Cerebellar cortex (tissue), 1 donor: ENCODE results near the gene IL18RAP.

ENCODE experiments used
- DNase-seq: peaks from one replicate; pipeline ENCODE4 v3.0.0-alpha.2; 2015; ENCODE audit warnings: low spot score

Gene IL18RAP, protein sequence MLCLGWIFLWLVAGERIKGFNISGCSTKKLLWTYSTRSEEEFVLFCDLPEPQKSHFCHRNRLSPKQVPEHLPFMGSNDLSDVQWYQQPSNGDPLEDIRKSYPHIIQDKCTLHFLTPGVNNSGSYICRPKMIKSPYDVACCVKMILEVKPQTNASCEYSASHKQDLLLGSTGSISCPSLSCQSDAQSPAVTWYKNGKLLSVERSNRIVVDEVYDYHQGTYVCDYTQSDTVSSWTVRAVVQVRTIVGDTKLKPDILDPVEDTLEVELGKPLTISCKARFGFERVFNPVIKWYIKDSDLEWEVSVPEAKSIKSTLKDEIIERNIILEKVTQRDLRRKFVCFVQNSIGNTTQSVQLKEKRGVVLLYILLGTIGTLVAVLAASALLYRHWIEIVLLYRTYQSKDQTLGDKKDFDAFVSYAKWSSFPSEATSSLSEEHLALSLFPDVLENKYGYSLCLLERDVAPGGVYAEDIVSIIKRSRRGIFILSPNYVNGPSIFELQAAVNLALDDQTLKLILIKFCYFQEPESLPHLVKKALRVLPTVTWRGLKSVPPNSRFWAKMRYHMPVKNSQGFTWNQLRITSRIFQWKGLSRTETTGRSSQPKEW

DNA sequence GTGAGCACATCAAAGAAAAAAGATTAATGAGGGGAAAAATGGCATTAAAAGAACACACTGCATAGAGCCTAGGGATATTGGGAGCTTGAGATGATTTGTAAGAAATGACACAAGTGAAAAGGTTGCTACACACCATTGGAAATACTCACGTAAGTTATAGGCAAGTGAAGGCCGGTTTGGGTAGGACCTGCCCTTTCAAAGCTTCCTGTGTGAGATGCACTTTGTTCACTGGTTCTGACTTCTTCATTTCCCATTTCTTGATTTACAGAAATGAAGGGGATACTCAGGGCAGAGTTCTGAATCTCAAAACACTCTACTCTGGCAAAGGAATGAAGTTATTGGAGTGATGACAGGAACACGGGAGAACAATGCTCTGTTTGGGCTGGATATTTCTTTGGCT lies at the start of gene IL18RAP:
Gene IL18RAP, plus strand, starts transcription at position 251 of the 400 bp plus-strand sequence. Its CDS starts 118 bp downstream, at position 369.
- DNase-seq: no peak

DNA sequence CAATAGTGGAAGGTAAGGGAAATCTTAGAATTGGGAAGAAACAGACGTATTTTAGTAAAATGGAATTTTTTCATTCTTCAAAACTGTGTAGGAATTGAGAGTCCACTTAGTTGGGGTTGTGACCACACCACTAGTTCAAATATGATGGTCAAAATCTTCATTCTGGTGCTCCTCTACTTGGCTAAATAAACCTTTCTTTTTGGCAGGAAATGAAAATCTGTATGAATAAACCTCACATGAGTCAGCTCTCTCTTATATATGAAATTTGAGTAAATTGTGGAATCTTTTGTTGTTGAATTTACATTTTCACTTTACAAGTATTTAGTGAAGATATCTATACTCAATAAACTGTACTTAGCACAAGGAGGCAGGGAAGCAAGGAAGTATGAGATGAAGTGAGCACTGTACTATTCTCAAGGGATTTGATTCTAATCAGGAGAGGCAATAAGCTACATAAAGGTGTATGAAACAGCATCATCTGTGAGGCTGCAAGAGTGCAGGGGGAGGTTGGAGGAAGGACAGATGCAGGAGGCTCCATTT lies 46.8 kb upstream of the IL18RAP start:
- no peak for DNase-seq

DNA sequence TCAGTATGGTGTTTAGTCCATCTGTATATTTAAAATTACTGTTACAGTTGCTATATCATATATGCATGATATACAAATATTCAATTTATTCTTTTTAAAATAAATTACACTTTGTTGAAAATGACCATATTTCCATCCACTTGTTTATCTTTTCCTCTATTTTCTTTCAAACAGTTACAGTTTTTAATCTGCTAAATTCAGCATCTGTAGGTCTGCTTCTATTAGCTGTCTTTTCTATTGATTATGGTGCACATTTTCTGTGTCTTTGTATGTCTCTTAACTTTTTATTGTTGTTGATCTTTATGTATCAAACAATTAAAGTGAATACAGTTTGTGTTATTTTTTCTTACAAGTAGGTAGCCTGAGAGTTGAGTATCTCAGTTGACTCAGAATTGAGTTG lies 39.2 kb upstream of the IL18RAP start:
- DNase-seq: no peak

DNA sequence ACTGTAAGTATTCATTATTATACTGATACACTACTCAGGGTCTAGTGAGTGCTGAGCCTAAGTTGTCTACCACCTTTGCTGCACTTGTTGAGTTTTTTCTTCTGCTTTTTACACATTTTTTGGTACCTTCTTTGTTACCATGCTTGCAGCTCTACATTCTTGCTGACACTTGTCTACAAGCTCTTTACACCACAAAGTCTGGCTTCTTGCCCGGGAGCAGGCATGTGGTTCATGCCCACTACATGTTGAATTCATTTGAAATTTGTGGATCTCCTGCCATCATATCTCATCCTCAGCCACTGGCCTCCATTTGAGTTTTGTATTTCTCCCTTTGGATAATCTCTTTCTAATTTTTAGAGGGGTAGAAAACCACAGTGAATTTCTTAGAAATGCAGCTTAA lies 37.4 kb upstream of the IL18RAP start:
- no peak for DNase-seq

DNA sequence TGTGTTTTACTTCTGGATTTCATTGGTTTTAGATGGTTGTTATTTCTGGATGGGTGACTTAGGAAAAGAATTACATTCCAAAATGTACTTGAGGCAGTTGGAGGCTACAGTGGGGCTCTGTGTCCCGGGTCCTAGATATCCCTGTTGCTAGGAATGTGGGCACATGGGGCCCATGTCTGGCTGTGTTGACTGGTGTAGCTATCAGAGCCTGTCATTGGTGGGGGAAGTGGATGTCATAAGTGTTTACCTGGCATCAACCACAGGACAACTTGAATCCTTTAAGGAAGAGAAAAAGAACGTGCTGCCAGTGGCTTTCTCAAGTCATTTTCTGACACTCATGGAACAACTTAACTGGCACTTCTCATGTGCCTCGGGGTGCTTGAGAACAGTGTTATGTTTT lies 37.0 kb upstream of the IL18RAP start:
- no peak for DNase-seq

DNA sequence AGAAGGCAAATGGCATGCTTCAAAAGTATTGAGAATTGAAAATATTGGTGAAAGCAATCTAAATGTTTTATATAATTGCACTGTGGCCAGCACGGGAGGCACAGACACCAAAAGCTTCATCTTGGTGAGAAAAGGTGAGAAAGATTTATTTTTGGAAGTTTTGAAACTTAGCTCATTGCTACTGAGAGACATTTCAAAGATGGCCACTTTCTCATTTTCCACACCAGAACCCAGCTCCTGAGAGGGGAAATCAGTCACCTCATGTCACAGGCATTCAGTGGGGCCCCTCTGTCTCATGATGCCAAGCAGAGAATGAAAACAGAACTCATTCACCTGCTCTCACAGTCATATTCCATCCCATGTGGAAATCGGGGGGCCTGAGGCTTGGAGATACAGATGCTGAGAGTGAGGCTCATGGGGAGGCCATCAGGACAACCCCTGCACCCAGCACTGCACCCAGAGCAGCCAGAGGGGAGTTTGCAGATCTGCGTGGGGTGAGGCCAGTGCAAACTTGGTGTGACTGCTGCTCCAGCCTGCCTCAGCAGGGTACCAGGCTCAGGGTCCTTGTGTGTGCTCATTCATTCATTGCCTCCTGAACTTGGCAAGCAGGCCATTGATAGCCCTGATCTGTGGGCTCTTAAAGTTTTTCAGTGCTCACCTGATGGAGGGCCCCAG lies 36.0 kb upstream of the IL18RAP start:
- DNase-seq: no peak

DNA sequence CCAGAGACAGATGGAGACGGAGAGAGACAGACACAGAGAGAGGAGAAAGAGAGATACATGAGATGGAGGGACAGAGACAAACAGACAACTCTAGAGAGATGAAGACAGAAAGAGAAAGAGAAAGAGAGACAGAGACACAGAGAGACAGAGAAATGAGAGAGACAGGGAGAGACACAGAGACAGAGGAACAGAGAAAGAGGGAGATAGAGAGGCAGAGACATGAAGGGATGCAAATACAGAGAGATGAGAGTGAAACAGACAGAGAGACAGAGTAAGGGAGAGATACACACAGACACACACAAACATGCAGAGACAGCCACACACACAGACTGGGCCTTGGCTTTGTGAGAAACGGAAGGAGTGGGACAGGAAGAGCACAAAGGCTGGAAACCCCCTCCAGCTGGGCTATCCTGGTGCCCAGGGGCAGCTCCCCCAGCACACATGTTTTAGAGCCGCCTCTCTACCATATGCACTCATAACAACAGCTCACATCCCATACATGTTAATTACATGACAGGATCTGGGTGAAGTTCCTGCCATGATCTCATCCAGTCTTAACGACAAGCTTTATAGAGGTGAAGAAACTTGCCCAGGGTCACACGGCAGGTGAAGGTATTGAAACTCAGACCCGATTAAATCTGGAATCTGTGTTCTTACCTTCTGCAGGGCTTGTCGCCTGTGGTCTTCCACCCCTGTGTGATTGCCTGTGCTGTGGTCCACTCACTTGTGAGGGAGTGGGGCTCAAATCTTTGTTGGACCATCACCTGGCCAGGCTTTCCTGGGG lies 35.0 kb upstream of the IL18RAP start:
- no peak for DNase-seq

DNA sequence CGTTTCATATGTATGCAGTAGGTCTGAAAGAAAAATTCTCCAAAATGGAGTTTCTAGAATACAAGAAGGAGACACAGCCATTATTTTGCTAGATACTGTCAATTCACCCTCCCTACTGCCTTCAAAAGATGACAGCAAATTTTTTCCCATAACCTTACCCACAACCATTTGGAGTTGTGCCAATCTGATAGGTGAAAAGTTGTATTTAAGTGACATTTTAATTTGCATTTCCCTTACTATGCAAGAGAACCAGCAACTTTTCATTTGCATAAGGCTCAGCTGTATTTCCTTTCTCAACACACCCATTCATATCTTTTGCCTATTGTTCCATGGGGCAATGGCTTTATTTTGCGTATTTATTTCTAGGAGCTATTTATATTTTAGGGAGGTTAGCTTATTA lies 31.4 kb upstream of the IL18RAP start:
- DNase-seq: no peak

DNA sequence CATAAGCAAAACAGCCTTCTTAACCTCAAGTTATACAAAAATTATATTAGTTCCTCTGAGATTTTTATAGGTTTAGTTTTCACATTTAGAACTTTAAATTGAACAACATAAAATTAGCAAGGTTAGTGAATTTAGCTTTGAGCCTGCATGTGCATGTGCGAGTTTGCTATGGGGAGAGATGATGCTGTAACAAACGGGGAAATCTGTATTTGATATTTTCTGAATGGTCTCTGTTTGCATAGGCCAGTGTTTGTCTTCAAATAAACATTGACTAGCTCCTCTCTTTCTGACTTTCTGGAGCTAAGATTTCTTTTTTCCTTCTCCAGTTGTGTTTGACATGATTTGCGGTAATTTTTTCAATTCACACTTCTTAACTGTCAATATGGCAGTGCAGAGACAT lies 30.9 kb upstream of the IL18RAP start:
- no peak for DNase-seq

DNA sequence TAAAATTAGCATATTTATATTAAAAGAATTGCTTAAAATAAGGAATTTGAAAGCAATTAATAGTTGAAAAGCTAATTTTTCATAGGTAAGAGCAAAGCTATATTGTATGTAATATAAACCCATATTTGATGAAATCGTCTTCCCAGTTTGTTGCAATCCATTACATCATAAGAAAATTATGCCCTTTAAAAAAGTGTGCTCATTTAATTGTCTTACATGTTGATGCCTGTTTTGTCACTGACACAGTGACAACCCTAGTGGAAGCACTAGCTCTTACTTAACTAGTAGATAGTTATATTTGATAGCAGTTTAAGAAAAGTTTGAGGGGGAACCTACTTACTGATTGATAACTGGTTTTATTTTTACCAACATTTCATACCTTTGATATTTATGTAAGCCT lies 30.0 kb upstream of the IL18RAP start:
- no peak for DNase-seq

DNA sequence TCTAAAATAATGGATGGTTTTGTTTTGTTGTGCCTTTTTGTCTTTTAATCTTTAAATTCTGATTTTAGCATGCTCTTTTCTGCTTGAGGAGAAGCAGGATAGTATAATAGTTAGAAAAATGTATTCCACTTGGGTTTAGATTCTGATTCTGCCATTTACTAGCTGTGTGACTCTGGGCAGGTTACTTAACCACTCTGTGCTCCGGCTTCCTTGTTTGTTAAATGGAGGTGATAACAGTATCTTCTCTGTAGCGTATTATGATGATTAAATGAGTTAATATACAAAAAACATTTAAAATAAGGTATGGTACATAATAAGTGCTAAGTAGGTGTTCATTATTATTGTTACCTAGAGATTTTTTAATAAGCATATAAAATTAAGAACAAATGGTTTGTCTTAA lies 26.9 kb upstream of the IL18RAP start:
- DNase-seq: no peak

DNA sequence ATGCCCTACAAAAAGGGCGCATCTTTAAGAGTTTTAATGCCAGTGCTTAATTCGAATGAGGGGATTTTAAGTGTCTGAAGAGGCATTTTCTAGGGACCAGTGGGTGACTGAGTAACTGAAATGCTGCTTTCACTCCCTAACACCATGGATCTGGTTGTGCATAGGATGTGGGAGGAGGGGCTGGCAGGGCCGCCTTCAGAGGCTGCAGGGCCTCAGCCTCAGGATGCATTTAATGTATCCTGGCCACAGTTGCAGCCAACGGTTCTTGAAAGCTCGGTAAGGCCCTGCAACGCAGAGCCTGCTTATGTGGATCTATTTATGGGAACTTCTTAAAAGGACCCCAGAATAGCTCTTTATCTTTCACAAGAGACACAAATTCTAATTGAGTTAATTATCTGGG lies 25.8 kb upstream of the IL18RAP start:
- DNase-seq: no peak

DNA sequence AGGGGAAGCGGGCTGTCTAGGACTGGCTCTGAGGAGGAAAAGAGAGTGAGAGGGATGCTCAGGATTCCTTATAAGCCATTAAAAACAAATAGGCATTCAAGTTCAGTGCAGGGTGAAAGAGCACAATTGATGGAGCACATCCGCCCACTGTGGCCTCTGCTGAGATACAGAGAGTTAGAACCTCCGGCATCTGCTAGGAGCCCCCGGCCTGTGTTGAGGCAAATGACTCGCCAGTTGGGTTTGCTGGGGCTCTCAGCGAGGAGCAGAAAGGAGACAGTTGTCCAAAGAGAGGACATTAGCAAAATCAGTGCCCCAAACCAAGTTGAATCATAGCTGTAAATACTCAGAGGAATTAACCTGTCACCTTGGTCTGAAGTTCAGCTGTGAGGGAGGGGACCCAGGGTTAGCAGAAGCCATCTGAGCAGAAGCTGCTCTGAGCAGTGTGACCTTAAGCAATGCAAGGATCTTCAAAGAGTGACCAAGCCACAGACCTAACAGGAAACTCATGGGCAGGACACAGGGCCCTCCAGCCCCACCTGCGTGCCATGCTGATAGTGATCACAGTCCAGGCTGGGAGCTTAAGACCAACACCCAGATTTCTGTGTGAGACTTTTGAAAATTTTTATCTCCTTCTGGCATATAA lies 23.3 kb upstream of the IL18RAP start:
- DNase-seq: no peak

DNA sequence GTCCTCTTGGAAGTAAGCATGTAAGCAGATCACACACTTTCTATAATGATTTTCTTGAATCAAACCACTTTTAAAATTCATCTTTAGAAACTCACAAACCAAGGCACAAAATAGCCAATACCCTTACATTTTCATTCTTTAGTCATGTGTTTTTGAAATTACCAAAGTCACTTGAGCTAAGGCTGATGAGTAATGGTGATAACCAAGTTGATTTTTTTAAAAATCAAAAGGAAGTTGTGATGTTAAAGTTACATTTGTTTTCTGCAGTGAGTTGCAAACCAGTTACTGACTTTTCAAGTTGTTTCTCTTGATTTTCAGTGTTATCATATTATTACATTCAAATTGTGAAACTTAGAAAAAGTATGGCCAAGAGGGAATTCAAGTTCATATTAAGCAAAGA lies 21.5 kb upstream of the IL18RAP start:
- DNase-seq: no peak

DNA sequence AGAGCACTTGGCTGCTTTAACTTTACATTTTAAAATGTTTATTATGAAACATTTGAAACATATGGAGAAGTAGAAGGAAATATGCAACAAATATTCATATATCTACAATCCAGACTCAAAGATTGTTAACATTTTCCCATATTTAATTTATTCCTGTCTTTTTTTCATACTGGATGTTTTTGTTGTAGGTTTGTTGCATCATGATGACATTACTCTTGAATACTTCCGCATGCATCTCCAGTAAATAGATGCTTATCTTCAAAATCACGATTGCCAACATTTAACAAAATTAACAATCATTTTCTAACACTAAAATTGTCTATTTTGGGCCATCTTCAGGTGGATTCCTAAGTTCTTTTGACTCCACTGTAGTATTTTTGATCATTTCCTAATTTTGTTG lies 21.1 kb upstream of the IL18RAP start:
- no peak for DNase-seq

DNA sequence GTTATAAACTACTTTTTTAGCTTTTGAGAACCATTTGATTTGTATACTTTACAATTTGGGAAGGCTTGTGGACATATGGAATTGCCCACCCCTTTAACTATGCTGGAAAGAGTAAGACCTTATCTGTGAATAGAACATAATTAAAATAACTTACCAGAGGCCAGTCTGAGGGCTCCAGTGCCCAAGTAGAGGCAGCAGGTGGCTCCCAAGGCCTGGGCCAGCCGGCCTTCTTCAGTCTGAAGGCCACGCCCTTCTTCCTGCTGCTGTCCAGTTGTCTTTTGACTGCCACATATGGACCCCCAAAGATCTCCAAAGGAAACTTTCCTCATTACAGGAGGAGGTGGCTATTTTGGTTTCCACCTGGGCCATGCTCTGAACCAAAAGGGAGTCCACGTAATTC lies 12.0 kb upstream of the IL18RAP start:
- DNase-seq: no peak

DNA sequence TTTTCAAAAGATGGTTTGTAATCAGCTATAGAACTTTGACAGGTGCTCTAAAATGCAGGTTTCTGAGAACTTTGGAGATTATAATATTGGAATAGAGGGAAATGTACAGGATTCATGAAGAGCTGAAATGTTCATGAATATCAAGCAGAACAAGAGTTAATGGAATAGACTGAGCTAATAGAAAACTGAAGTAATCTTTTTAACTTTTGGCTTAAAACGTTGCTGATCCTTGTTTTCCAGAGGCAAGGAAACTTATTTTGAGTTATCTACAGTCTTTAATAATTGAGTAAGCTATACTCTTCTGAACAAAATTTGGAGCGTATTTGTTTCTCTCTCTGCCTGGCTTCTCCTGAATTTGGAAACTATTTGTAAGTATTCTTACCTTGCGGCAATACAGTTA lies 10.8 kb upstream of the IL18RAP start:
- no peak for DNase-seq

DNA sequence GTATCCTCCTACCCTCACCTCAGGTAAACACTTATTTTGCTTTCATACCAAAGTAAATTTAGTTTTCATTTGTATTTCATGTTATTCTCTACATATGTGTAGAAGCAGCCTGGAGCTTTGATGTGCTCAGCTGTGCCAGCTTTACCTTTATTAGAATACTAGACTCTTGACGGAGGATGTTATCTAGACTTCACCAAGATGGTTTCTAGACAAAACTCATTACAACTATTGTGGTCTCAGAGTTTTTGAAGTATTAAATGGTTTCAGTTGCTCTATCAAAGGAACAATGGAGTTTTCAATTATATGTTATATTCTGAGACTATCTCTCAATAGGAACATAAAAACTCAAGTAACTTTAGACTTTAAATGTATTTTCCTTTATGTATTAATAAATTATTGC lies 5.0 kb upstream of the IL18RAP start:
- DNase-seq: no peak

DNA sequence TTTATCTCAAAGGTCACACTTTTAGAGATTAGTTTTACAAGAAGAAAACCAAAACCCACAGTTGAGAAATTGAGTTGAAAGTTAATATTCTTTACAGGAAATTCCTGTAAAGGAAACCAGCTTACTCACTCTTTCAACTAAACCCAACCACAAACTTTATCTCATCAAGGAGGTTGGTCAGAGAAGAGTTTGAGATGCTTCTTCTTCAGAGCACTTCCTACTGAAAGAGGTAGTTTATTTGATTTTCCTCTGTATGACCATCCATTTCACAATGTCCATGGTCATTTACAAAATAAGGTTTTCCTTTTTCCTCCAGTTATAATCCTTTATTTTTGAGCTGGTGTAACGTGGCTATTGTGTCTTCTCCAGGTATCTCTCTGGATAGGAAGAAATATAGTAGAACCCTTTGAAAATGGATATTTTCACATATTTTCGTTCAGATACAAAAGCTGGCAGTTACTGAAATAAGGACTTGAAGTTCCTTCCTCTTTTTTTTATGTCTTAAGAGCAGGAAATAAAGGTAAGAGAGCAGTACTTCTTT lies 4.5 kb upstream of the IL18RAP start:
- no peak for DNase-seq

DNA sequence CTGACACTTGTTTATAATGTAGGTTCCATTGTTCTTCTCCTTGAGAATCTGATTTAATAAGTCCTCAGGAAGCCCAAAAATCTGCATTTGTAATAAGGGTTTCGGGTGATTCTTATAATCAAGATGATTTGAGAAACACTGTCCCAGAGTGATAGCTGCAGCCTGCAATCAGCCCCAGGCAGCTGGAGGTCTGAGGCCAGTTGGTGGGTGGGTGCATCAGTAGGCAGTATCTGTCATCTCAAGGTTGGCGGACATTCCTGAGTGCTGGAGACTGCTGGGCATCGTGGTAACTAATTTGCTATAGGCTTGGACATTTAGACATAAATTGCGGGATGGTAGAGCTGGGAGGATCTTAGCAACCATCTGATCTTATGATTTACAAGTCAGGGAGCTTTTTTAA lies 2.7 kb upstream of the IL18RAP start:
- no peak for DNase-seq
